Inflammatory macrophage (primary cell): Measurements from ENCODE around the gene CRADD.

Experiments used
- DNase-seq, 2 donors: peaks; one replicate each; pipeline ENCODE4 v3.0.0-alpha.2; 2020 to 2022

CRADD gene

GRCh38 chr12:93673084-93673483, 4.1 kb upstream of the CRADD start:
- DNase-seq, result no peak

- DNase-seq, result no peak
These were observed 2.8 kb upstream of the CRADD start for GRCh38 chr12:93674386-93674785.

GRCh38 chr12:93676408-93677194, 574 bp upstream of the CRADD start:
- DNase-seq, result no peak

GRCh38 chr12:93678779-93679178, 1.6 kb downstream of the CRADD start:
- no peak for DNase-seq

GRCh38 chr12:93679308-93679925, 2.2 kb downstream of the CRADD start:
- DNase-seq, result no peak

GRCh38 chr12:93680006-93680405, 2.8 kb downstream of the CRADD start:
- no peak for DNase-seq

- no peak for DNase-seq
These were observed 5.7 kb downstream of the CRADD start for GRCh38 chr12:93682846-93683261.

- no peak for DNase-seq
These were observed 6.2 kb downstream of the CRADD start for GRCh38 chr12:93683410-93683809.

- DNase-seq, result no peak
These were observed 7.5 kb downstream of the CRADD start for GRCh38 chr12:93684716-93685115.

GRCh38 chr12:93686572-93687356, 9.6 kb downstream of the CRADD start:
- no peak for DNase-seq

GRCh38 chr12:93689076-93689834, 12.1 kb downstream of the CRADD start:
- DNase-seq, result no peak

- DNase-seq, result no peak
These were observed 19.3 kb downstream of the CRADD start for GRCh38 chr12:93696462-93696861.

- DNase-seq, result no peak
These were observed 21.3 kb downstream of the CRADD start for GRCh38 chr12:93698307-93699092.

- DNase-seq, result no peak
These were observed 22.3 kb downstream of the CRADD start for GRCh38 chr12:93699271-93700145.

GRCh38 chr12:93702707-93703315, 25.6 kb downstream of the CRADD start:
- DNase-seq, result no peak

GRCh38 chr12:93704122-93704521, 26.9 kb downstream of the CRADD start:
- DNase-seq, result no peak

GRCh38 chr12:93704625-93705024, 27.4 kb downstream of the CRADD start:
- no peak for DNase-seq

- DNase-seq, result no peak
These were observed 28.1 kb downstream of the CRADD start for GRCh38 chr12:93705237-93705636.

GRCh38 chr12:93706387-93706786, 29.2 kb downstream of the CRADD start:
- DNase-seq, result no peak

GRCh38 chr12:93706824-93707223, 29.6 kb downstream of the CRADD start:
- no peak for DNase-seq
